Measurements from ENCODE around the gene FUOM.

DNA sequence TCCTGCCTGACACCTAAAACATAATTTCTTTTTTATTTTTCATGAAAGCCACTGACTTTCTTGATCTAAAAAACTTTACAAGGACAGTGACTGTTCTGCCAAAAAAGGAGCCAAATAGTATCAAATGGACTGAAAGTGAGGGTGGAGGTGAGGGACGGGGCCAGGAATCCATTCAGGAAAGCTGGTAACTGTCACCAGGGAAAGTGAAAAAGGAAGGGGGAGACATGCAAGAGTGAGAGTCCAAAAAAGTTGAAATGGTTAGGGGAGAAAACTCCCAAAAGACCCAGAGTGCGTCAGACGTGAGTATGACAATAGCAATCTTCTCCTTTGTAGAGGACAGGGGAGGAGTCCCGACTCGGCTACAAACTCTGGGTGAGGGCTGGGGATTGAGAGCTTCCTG lies 13.6 kb downstream of the FUOM start:
- TF ChIP-seq ID3 (CRISPR knock-in tag; IDR thresholded peaks at IDR 0.05) = no peak
- no peak for TF ChIP-seq ID3 (tag; IDR thresholded peaks at IDR 0.05)
- no peak for TF ChIP-seq CTCF (IDR thresholded peaks at IDR 0.05 in 2 of 3, conservative IDR thresholded peaks at IDR 0.05 in 1 of 3; ENCODE audit: insufficient read depth in 2 of 3, low read depth in 1 of 3, low read length in 3 of 3)
- TF ChIP-seq, protein P1, sequence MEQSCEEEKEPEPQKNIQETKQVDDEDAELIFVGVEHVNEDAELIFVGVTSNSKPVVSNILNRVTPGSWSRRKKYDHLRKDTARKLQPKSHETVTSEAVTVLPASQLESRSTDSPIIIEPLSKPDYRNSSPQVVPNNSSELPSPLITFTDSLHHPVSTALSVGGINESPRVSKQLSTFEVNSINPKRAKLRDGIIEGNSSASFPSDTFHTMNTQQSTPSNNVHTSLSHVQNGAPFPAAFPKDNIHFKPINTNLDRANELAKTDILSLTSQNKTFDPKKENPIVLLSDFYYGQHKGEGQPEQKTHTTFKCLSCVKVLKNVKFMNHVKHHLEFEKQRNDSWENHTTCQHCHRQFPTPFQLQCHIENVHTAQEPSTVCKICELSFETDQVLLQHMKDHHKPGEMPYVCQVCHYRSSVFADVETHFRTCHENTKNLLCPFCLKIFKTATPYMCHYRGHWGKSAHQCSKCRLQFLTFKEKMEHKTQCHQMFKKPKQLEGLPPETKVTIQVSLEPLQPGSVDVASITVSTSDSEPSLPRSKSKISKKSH (CRISPR knock-in tag; IDR thresholded peaks at IDR 0.05) = no peak
- no peak for TF ChIP-seq RHOXF2B (CRISPR knock-in tag; conservative IDR thresholded peaks at IDR 0.05)
- no peak for TF ChIP-seq CHD4 (IDR thresholded peaks at IDR 0.05; ENCODE audit: insufficient read depth, insufficient replicate concordance, low read depth, low read length, poor library complexity, severe bottlenecking)
- no peak for TF ChIP-seq ZNF12 (CRISPR knock-in tag; IDR thresholded peaks at IDR 0.05)
- no peak for TF ChIP-seq ZEB2 (IDR thresholded peaks at IDR 0.05)
- no peak for TF ChIP-seq RNF2 (IDR thresholded peaks at IDR 0.05)
- TF ChIP-seq ZNF395 (CRISPR knock-in tag; IDR thresholded peaks at IDR 0.05) = no peak
- TF ChIP-seq MXI1 (IDR thresholded peaks at IDR 0.05; ENCODE audit: low read depth, low read length) = no peak
- TF ChIP-seq ZNF274 (IDR thresholded peaks at IDR 0.05; ENCODE audit: borderline replicate concordance, low read depth, low read length) = no peak

Data from K562 (cell line).